ENCODE measurements around the gene WDSUB1. TPM values are rescaled to one million over a fixed set of nuclear protein-coding genes. Genes with fewer than 3 reads are reported as not detected.

The WDSUB1 gene
- total and polyA plus RNA-seq, 9 donors, result 7.2 to 16.1 (median 11.0) TPM

DNA sequence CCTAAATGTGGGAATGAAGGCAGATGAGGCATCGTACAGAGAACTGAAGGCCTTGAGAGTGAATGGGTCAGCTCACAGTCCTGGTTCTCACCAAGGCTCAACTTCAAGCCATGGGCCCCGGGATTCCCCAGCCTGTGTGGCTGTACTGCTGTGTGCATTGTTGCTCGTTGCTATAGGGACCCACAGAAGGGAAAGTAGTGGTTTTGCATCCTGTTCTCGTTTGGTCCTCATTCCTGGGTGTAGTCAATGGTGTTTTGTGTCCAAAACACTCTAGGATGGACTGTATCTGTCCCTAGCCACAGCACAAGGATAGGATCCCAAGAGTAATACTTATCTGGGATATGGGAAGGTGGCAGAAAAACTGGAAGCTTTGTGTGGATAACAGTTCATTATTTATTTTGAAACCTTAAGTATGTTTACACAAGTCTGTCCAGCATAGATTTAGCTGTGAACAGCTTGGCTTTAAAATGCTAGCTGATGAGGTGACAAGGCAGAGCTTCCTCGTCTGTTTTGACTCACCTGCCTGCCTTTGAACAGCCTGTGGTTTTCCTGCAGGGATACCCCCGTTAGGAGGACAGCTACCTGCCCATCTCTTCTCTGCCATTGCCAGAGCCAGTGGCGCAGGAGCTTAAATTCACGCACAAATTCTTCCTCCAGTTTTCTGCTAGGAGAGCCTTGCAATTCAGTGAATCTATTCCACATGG is 85.0 kb downstream of the WDSUB1 start:
- whole genome bisulfite sequencing, 3 donors, result 78 to 85% (median 80%) methylated on average over 8 of the region's 8 CpGs
- DNase-seq, result no peak
- no peak overlapping the region for H3K4me3 ChIP-seq
- no peaks in the 10 kb centered on the region for H3K9me3 ChIP-seq
- no peak overlapping the region for H3K27ac ChIP-seq
- TF ChIP-seq EP300 (IDR thresholded peaks at IDR 0.05) (no peak), POLR2A (IDR thresholded peaks at IDR 0.05) (no peak)
- TF ChIP-seq, protein P1, sequence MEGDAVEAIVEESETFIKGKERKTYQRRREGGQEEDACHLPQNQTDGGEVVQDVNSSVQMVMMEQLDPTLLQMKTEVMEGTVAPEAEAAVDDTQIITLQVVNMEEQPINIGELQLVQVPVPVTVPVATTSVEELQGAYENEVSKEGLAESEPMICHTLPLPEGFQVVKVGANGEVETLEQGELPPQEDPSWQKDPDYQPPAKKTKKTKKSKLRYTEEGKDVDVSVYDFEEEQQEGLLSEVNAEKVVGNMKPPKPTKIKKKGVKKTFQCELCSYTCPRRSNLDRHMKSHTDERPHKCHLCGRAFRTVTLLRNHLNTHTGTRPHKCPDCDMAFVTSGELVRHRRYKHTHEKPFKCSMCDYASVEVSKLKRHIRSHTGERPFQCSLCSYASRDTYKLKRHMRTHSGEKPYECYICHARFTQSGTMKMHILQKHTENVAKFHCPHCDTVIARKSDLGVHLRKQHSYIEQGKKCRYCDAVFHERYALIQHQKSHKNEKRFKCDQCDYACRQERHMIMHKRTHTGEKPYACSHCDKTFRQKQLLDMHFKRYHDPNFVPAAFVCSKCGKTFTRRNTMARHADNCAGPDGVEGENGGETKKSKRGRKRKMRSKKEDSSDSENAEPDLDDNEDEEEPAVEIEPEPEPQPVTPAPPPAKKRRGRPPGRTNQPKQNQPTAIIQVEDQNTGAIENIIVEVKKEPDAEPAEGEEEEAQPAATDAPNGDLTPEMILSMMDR (IDR thresholded peaks at IDR 0.05), result no peak
- intact Hi-C loops (cut with DNase I), result no loop called here
- H3K4me1 ChIP-seq (ENCODE audit: insufficient read depth), result no peaks in the 10 kb centered on the region
- no peaks in the 10 kb centered on the region for H3K27me3 ChIP-seq
- H3K36me3 ChIP-seq, result no peaks in the 10 kb centered on the region

DNA sequence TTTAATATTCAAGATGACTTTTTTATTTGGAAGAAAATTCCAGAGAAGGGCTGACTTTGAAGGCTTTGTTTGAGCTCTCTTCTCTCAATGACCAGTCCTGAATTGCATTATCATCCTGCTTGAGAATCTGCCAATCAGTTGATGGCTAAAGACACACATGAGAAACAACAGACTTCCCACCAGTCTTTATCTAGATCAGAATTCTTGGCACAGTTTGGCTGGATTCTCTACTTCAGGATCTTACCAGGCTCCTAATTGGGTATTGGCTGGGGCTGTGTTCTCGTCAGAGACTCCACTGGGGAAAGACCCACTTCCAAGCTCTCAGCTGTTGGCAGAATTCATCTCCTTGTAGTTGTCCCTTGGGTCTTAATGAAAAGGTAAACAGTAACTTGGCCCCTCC is 86.0 kb downstream of the WDSUB1 start:
- Histone ChIP-seq H3K27me3 (no peaks in the 10 kb centered on the region), H3K9me3 (no peaks in the 10 kb centered on the region), H3K4me3 (no peak overlapping the region), H3K36me3 (no peaks in the 10 kb centered on the region), H3K27ac (no peak overlapping the region), H3K4me1 (ENCODE audit: insufficient read depth) (no peaks in the 10 kb centered on the region)
- TF ChIP-seq POLR2A (IDR thresholded peaks at IDR 0.05) (no peak), EP300 (IDR thresholded peaks at IDR 0.05) (no peak)
- TF ChIP-seq, protein P1 (IDR thresholded peaks at IDR 0.05), result no peak
- DNase-seq, result no peak
- intact Hi-C loops (cut with DNase I), result no loop called here
- 59 to 100% (median 78%) methylated on average over 1 of the region's 1 CpG for WGBS, 3 donors

DNA sequence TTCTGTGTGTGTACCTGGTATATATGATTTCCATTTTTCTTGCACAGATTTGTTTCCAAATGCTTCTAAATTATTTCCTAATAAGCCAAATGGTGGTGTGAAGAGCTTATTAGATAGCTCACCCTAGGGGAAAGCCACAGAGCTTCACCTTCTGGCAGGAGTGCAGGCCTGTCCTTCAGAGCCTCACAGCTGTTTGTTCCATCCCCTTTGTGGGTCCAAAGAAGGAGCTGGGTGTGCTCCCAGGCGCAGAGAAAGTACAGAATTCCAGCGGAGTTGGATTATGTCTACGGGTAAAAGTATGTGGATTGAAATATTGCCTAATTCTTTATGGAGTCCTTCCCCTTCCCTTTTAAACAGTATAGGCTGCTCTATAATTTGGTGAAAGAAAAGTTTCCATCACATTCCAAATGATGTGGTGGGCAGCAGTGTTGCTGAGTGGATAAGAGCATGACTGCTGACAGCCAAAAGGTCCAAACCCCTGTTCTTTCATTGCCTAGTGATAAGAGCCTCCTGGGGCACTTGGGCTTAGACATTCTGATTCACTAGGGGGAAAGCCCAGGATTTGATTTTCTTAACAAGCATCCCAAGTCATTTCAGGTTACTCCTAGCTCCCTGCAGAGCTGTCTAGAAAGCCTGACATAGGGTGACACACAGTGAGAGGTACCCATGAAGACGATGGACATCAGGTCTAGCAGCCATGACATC is 86.6 kb downstream of the WDSUB1 start:
- Histone ChIP-seq H3K4me1 (ENCODE audit: insufficient read depth) (no peaks in the 10 kb centered on the region), H3K9me3 (no peaks in the 10 kb centered on the region), H3K36me3 (no peaks in the 10 kb centered on the region), H3K27me3 (no peaks in the 10 kb centered on the region), H3K27ac (no peak overlapping the region), H3K4me3 (no peak overlapping the region)
- WGBS, 3 donors, result 69 to 79% (median 77%) methylated on average over 4 of the region's 4 CpGs
- intact Hi-C loops (cut with DNase I), result no loop called here
- no peak for DNase-seq
- no peak for TF ChIP-seq EP300 (IDR thresholded peaks at IDR 0.05)
- TF ChIP-seq, protein P1 (IDR thresholded peaks at IDR 0.05), result no peak
- TF ChIP-seq POLR2A (IDR thresholded peaks at IDR 0.05), result no peak

DNA sequence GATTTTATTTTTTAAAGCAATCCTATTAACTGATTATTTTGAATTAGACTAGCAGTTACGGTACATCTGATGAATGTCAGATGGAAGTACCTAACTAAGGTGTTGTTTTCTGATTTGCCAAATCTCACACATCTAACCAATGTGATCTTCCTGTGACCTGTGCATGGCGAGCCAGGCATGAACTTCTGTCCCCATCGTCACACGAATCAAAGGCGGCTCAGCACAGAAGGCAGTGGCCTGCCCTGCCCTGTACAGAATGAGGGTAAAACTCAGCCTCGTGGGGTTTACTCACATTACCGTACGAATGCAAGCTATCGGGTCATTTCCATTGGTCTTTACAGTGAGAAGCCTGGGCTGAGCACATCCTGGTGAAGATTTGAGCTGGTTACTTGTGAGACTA is 87.3 kb downstream of the WDSUB1 start:
- no peaks in the 10 kb centered on the region for H3K36me3 ChIP-seq

More for the DNA sequence above, 87.3 kb downstream of the WDSUB1 start:
- no peaks in the 10 kb centered on the region for H3K9me3 ChIP-seq
- no peak overlapping the region for H3K4me3 ChIP-seq
- H3K4me1 ChIP-seq (ENCODE audit: insufficient read depth), result no peaks in the 10 kb centered on the region
- intact Hi-C loops (cut with DNase I), result no loop called here
- H3K27me3 ChIP-seq, result no peaks in the 10 kb centered on the region
- no peak overlapping the region for H3K27ac ChIP-seq
- no peak for DNase-seq
- TF ChIP-seq POLR2A (IDR thresholded peaks at IDR 0.05), result no peak
- TF ChIP-seq, protein P1 (IDR thresholded peaks at IDR 0.05), result no peak
- no peak for TF ChIP-seq EP300 (IDR thresholded peaks at IDR 0.05)
- WGBS, 3 donors, result 90 to 93% (median 92%) methylated on average over 9 of the region's 9 CpGs
